ENCODE data around the gene SCGB1A1.

DNA sequence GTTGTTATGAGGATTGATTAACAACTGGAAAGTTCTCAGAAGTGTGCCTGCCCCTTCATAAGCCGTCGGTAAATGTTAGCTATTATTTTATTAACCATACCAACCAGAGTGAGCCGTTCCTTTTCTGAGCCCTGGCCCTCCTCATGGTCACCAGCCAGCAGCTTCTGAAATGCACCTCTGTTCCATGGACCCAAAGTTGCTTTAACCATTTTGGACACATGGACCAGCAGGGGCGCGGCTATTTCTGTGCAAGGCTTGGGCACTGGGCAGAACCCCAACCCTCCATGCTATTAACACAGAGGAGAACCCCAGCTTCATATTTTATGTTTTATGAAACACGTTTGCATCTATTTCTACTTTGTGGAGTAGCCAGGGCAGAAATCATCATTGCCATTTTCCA, 18.6 kb upstream of the SCGB1A1 start:
- TF ChIP-seq, protein P1, sequence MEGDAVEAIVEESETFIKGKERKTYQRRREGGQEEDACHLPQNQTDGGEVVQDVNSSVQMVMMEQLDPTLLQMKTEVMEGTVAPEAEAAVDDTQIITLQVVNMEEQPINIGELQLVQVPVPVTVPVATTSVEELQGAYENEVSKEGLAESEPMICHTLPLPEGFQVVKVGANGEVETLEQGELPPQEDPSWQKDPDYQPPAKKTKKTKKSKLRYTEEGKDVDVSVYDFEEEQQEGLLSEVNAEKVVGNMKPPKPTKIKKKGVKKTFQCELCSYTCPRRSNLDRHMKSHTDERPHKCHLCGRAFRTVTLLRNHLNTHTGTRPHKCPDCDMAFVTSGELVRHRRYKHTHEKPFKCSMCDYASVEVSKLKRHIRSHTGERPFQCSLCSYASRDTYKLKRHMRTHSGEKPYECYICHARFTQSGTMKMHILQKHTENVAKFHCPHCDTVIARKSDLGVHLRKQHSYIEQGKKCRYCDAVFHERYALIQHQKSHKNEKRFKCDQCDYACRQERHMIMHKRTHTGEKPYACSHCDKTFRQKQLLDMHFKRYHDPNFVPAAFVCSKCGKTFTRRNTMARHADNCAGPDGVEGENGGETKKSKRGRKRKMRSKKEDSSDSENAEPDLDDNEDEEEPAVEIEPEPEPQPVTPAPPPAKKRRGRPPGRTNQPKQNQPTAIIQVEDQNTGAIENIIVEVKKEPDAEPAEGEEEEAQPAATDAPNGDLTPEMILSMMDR (IDR thresholded peaks at IDR 0.05) = no peak
- TF ChIP-seq POLR2A (IDR thresholded peaks at IDR 0.05) = no peak
